ENCODE measurements around the gene RBM27. TPM values are rescaled to one million over a fixed set of nuclear protein-coding genes. Genes with fewer than 3 reads are reported as not detected.
A peak's percentile ranks its signal among the peaks of the same experiment; 100 is the strongest.
"Not testable (repeated sequence)": the region's sequence is repeated elsewhere in the genome, so short reads cannot be mapped to it uniquely, and the experiment has no call there.

Gene RBM27
- total RNA-seq, 1 donor from 2014 or later = 17.4 TPM

DNA sequence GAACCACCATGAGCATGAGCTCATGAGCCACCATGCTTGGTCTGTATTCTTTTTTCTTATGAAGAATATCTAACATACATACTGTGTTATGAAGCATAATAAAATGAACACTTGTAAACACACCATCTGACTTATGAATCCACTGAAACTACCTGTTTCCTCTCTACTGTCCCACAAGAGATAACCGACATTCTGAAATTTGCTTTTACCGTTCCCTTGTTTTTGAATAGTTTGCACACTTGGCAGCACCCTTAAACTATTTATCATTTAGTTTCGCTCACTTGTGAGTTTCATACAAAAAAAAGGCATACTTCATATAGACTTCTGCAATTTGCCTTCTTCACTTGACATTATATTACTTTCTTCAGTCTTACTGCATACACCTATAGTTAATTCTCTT, 29.8 kb upstream of the RBM27 start:
- TF ChIP-seq, protein P1, sequence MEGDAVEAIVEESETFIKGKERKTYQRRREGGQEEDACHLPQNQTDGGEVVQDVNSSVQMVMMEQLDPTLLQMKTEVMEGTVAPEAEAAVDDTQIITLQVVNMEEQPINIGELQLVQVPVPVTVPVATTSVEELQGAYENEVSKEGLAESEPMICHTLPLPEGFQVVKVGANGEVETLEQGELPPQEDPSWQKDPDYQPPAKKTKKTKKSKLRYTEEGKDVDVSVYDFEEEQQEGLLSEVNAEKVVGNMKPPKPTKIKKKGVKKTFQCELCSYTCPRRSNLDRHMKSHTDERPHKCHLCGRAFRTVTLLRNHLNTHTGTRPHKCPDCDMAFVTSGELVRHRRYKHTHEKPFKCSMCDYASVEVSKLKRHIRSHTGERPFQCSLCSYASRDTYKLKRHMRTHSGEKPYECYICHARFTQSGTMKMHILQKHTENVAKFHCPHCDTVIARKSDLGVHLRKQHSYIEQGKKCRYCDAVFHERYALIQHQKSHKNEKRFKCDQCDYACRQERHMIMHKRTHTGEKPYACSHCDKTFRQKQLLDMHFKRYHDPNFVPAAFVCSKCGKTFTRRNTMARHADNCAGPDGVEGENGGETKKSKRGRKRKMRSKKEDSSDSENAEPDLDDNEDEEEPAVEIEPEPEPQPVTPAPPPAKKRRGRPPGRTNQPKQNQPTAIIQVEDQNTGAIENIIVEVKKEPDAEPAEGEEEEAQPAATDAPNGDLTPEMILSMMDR (conservative IDR thresholded peaks at IDR 0.05; ENCODE audit: low read depth, low read length) = no peak
- no peak for DNase-seq (ENCODE audit: low read depth)
- no peak overlapping the region for H3K4me3 ChIP-seq (ENCODE audit: low read depth, low read length)

DNA sequence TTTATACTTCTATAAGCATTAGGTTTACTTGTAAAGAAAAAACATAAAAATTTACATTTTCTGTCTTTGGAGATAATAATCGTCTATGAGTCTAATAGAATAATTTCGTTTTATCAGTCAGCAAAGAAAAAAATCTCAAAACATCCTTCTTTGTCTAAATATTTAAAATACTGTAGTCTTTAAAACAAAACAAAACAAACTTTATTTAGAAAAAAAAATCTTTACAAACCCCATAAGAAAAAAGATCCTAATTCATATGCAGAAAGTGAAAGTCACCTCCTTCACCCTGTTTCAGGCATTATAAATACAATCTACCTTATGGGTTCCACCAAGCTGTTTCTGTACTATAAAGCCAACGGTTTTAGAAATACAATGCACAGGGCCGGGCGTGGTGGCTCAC, 26.6 kb upstream of the RBM27 start:
- no peak overlapping the region for H3K4me3 ChIP-seq (ENCODE audit: low read depth, low read length)
- TF ChIP-seq, protein P1 (conservative IDR thresholded peaks at IDR 0.05; ENCODE audit: low read depth, low read length) = no peak
- no peak for DNase-seq (ENCODE audit: low read depth)

DNA sequence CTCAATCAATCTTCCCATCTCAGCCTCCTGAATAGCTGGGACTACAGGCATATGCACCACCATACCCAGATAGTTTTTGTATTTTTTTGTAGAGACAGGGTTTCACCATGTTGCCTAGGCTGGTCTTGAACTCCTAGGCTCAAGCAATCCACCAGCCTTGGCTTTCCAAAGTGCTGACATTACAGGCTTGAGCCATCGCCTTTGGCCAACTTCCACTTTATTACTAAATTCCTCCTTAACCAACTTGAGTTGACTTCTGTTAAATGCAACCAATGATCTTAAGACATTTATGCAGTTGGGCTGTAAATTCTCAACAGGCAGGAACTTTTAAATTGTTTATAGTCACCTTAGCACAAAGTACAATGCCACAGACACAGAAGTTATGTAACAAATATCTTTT, 23.7 kb upstream of the RBM27 start:
- no peak for DNase-seq (ENCODE audit: low read depth)
- no peak overlapping the region for H3K4me3 ChIP-seq (ENCODE audit: low read depth, low read length)
- TF ChIP-seq, protein P1 (conservative IDR thresholded peaks at IDR 0.05; ENCODE audit: low read depth, low read length) = no peak

DNA sequence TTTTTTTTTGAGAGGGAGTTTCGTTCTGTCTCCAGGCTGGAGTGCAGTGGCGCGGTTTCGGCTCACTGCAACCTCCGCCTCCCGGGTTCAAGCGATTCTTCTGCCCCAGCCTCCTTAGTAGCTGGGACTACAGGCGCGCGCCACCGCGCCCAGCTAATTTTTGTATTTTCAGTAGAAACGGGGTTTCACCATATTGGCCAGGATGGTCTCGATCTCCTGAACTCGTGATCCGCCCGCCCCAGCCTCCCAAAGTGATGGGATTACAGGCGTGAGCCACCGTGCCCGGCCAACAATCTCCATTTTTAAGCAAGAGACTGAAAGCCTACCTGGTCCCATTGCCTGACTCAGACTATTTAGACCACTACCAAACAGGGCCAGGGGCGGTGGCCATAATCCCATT, 20.0 kb upstream of the RBM27 start:
- not testable (repeated sequence) for DNase-seq (ENCODE audit: low read depth)
- peak overlapping the region; percentile 88 for H3K4me3 ChIP-seq (ENCODE audit: low read depth, low read length)

DNA sequence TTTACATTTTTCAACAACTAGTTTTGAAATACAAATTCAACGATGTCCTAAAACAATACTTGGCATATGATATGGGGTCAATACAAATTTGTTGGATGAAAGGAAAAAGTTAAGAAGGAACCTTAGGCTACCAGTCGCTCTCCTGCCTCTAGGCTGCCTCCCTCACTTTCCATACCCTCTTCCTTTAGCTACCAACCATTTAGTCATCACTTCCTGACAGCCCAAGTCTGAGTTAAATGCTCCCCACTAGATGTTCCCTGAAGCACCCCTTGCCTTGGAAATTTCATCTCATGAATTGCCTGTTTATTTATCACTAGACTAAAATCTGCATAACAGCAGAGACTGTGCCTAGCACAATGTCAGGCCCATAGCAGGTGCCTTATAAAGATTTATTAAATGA, 18.2 kb upstream of the RBM27 start:
- TF ChIP-seq, protein P1 (conservative IDR thresholded peaks at IDR 0.05; ENCODE audit: low read depth, low read length) = no peak
- no peak overlapping the region for H3K4me3 ChIP-seq (ENCODE audit: low read depth, low read length)
- DNase-seq (ENCODE audit: low read depth) = no peak

DNA sequence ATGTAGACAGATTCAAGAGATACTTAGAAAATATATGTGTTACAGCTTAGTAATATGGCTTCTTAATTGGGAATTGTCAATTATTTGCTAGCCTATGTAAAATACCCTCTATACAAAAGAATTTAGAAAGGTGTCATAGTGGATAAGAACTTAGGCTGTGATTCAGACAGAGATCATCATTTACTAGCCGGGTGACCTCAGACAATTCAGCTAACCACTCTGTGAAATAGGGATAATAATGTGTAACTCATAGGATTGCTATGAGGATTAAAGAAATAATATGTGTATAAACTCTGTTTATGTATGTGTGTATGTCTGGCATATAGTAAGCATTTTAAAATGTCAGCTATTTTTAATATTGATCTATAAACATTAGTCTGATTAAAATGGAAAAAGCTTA, 15.0 kb upstream of the RBM27 start:
- TF ChIP-seq, protein P1 (conservative IDR thresholded peaks at IDR 0.05; ENCODE audit: low read depth, low read length) = no peak
- H3K4me3 ChIP-seq (ENCODE audit: low read depth, low read length) = no peak overlapping the region
- peak; percentile 31 for DNase-seq (ENCODE audit: low read depth)

DNA sequence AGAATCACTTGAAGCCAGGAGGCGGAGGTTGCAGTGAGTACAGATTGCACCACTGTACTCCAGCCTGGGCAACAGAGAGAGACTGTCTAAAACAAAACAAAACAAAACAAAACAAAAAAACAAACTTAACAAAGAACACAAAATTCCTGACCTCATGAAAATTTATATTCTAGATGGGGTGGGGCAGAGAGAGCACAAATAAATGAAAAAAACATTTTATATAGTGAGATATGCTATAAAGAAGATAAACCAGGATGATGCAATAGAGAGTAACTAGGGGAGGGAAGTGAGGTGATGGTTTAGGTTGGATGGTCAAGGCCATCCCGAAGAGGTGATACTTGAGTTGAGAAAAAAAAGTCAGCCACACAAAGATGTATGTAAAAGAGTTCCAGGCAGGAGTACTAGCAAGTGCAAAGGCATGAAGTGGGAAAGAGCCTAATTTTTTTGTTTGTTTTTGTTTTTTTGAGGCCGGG, 10.8 kb upstream of the RBM27 start:
- H3K4me3 ChIP-seq (ENCODE audit: low read depth, low read length) = no peak overlapping the region
- no peak for DNase-seq (ENCODE audit: low read depth)
- TF ChIP-seq, protein P1 (conservative IDR thresholded peaks at IDR 0.05; ENCODE audit: low read depth, low read length) = no peak

Measured in epithelial cell of proximal tubule (primary cell).